GM18870 (cell line): Measurements from ENCODE around the gene CFAP45.
"Not testable (repeated sequence)": the region's sequence is repeated elsewhere in the genome, so short reads cannot be mapped to it uniquely, and the experiment has no call there.

Experiments
- ATAC-seq: cut with Tn5 transposase; IDR thresholded peaks from one replicate; pipeline ENCODE4 v1.9.1; 2021; ENCODE audit warnings: moderate library complexity; ENCODE audit not compliant: unreplicated experiment

Gene CFAP45

DNA sequence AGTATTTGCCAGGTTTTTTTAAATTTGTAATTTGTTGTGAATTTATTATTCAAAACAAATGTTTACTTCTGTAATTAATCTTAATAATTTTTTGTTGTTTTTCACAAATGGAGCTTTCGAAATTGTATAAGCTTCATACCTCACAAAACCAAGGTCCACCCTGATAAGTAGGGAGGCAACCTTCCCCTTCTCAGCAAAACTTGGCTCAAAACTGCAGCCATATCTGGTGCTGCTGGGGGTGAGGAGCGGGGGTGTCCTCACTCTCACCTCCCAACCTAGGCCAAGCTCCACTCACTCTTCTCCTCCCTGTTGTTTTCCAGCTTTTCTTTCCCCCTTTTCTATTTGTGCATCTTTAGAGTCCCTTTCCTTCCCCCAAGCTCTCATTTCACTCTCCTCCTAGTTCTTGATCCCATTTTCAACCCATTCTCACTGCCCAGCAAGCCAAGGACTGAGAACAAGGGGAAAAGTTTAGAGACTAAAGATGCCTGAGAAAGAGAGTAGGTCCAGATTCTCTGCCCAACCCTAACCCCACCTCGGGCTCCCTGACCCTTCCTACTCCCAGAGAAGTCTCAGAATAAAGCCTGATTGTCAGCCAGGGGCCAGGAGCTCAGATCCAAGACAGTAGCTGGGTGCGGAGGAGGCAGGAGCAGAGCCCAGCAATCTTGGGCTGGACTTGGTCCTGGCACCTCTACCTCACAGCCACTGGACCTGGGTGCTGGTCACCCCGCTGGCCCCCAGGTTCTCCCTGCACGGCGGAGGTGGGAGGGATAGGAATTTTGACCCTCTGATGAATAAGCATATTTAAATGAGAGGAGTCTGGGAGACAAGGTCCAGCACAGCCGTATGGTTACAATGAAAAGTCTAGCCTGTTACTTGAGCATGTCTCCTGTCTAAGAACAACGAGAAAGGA, 8.3 kb upstream of the CFAP45 start:
- ATAC-seq, result no peak

DNA sequence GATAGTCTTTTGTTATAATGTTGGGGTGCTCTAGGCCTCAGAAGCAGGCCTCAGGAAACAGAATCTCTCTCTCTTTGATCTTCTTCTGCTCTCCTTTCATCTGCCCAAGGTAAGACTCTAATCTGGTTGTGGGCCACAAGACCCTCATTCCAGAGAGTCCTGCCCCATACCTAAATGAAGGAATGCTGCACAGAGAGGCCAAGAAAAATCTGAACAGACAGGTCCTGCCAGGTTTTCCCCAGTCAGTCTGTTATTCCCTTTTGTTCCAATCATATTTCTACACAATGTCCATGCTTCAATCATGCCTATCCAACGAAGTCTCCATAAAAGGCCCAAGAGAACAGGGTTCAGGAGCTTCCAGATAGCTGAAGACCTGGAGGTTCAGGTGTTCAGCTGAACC, 7.0 kb upstream of the CFAP45 start:
- ATAC-seq, result no peak

DNA sequence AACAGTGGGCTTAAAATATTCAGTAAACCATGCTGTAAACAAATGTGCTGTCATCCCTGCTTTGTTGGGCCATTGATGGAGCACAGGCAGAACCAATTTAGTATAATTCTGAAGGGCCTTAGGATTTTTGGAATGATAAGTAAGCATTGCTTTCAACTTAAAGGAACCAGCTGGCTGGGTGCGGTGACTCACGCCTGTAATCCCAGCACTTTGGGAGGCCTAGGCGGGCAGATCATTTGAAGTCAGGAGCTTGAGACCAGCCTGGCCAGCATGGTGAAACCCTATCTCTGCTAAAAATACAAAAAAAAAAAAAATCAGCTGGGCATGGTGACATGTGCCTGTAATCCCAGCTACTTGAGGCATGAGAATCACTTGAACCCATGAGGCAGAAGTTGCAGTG, 4.1 kb upstream of the CFAP45 start:
- ATAC-seq, result not testable (repeated sequence)

DNA sequence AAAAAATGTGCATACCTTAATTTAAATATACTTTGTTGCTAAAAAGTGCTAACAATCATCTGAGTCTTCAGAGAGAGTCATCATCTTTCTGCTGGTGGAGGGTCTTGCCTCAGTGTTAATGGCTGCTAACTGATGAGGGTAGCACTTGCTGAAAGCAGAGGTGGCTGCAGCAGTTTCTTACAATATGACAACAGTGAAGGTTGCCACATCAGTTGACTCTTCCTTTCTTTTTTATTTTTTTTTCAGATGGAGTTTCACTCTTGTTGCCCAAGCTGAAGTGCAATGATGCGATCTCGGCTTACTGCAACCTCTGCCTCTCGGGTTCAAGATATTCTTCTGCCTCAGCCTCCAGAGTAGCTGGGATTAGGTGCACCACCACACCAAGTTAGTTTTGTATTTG, 2.6 kb upstream of the CFAP45 start:
- no peak for ATAC-seq

DNA sequence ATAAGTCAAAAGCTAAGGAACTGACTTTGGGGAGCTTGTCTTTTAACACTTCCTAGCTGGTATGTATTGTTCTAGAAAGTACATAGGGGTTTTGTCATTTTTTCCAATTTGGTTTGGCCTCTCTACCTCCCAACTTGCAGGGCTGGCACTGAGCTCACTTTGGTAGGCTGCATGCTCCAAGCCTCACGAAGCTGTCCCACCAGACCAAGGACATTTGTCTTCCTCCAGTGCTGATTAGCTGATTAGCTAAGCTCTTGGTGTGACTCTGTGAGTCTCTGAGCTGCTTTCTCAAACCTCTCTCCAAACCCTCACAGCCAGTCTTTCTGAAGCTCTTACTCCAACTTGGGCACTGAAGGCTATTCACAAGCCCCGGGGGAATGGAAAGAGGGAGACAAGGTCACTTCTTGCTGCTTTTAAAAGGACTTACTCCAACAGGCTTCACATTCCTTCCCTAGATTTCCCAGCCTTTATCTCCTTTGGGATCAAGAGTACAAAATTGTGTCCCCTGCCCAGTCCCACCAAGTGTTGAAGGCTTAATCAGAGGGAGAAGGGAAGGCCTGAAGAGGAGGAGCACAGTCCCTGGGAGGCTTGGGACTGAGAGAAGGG, 893 bp upstream of the CFAP45 start:
- ATAC-seq, result no peak

DNA sequence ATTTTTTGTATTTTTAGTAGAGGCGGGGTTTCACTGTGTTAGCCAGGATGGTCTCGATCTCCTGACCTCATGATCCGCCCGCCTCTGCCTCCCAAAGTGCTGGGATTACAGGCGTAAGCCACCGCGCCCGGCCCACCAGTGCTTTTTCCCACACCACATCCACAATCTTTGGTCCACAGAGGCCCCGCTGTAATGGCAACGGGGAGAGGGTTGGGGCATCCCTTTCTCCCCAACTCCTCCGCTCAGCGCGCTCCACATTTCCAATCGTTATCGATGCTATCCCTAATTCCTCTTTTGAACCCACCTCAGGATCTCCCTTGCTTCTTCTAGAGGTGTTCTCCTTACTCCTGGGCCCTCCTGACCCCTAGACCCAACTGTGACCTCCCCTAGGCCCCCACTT, 331 bp downstream of the CFAP45 start:
- not testable (repeated sequence) for ATAC-seq

DNA sequence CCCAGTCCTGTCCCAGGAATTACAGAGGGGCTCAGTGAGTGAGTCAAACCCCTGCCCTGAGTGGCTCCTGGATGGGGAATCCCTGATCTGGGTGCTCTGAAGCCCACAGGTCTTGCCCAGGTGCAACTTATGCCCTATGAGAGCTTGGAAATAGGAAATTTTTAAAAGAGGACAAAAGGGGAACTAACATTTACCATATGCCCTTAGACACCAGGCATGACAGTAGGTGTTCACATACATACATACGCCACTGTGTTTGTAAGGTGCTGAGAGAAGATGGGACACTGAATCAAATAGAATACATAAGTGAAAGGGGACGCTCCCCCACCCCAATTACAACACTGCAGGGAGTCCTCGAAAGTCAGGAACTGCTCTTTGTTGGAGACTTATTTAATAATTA, 1.4 kb downstream of the CFAP45 start:
- no peak for ATAC-seq

DNA sequence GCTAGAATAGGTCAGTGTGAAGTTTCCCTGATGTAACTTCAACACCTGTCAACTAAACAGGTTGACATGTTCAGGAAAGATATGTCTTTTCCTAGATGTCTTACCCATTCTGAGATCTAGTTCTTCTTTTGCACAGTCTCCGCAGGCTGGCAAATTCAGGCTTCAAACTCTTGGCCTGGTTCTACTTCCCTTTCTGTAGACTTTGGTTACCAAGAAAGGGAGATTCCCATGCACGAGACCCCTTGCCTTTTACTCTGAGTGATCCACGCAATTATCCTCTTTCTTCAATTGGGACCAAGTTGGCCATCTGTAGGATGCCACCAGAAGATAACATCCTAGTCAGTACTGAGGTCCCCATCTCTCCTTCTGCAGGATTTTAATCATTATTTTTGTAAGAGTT, 2.0 kb downstream of the CFAP45 start:
- no peak for ATAC-seq

DNA sequence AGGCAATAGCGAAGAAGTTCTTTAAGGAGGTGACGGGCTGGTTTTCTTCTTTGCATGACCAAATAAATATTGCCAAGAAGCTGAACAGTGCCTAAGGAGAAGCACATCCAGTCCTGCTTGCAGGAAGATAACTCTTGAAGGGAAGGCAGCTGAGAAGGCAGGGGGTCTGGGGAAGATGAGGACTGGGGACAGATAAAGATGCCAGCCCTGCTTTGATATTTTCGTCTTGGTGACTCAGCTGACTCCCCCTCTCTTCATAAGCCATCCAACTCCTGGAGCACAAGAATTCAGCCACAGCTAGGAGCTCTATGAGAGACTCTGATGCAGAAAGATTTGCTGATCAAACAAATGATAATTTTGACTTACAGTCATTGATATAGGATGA, 3.4 kb downstream of the CFAP45 start:
- no peak for ATAC-seq

DNA sequence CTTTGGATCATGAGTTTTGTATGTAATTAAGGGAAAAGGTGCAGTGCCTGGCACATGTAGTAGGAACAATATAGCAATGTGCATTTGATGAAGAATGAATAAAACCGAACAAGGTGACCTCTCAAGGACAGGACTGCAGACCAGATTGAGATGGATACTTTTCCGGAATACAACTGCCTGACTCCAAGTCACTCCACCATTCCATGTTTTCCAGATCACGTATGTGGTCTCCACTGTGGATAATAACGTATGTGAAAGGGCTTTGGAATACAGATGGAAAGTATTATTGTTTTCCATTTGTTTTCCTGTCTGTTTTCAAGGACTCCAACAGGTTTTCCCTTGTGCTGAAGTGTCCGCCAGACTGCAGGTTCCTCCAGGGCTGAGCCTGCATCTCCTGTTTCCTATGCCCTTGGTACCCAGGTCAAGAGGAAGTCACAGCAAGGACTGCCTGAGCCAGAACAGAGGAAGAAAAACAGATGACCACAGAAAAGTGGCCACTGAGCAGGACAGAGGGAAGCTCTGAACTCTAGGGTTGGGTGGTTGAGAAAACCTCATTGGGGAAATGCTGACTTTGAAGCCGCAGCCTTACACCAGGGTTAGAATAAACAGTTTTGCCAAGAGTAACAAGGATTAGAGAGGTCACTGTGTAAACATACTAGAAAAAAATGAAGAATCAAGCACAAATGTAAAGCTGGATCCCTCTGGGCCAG, 4.0 kb downstream of the CFAP45 start:
- ATAC-seq, result no peak

DNA sequence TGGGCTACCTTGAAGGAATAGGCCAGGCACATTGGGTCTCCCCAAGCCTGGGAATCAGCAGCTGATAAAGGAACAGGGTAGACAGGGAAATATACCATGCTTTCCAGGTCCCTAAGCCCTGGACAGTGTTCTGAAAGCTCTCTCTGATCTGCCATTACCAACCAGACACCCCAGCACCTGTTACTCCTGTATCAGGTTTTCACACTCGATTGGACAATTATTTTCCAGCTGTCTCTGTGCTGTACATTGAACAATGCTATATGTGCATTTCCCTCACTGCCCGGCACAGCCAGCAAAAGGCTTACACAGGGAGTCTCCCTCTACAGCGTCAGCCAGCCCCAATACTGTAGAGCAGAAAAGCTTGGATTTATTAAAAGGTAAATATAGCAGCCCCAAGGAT, 4.7 kb downstream of the CFAP45 start:
- no peak for ATAC-seq

DNA sequence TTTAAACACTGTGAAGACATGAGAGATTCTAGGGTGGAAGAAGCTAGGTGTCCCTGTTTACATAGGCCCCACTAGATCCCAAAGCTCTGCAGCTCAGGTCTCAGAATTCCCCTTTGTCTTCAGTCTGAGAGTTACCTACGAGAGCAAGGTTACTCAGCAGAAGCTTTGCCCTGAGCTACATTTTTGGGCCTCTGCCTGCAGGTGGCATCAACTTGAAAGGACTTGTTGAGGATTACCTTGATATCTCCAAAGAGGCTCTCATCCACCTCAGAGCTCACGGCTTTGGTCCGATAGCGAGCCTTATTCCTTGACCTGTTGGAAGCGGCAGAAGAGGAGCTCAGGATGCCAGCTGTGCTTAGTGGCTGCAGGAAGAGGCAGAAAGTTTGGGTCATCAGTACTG, 7.0 kb downstream of the CFAP45 start:
- no peak for ATAC-seq

DNA sequence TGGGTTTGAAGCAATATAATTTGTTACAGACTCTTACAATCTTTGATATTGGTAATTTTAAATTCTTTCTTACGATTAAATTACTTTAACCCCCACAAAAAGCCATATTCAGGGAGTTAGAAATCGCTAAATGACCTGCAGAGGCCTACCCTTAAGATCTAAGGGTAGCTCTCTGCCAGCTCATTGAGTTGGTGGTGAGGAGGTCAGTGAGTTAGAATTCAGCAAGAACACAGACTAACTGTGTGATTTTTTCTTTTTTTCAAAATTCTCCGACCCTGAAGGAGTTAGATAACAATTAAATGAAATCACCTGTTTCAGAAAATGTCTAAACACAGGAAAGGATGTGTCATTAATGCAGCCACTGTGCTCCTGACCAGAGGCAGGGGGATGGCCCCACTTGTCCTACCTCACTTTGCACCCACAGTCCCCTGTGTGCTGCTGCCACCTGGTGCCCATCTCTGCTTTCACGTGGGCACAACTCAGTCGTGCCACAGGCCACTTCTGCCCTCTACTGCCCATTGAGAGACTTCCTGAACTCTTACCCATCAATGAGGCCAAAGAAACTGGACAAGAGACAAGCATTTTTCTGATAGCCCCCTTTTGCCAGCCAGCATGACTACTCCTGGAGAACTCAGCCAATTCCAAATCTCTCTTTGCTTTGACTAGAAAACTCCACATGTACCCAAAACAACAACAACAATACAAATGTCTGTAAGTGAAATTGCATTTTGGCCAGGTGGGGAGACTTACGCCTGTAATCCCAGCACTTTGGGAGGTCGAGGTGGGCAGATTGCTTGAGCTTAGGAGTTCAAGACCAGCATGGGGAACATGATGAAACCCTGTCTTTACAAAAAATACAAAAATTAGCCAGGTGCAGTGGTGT, 8.4 kb downstream of the CFAP45 start:
- ATAC-seq, result peak; percentile 42

DNA sequence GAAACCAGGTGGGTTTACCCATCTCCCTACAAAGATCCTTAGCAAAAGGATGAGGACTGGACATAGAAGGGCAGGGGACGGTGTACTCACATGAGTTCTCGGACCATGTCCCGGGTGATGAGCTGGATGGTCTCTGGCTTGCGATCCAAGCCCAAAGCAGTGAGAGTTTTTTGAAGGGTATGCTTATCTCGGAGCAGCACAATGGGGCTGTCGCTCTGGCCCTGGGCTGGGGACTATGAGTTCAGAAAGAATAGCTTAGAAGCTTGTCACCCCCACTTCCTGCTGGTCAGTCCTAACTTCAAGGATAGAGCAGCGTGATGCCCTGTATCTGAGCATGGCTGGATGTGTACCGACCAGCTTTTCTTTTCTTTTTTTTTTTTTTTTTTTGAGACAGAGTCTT, 9.6 kb downstream of the CFAP45 start:
- ATAC-seq, result no peak

DNA sequence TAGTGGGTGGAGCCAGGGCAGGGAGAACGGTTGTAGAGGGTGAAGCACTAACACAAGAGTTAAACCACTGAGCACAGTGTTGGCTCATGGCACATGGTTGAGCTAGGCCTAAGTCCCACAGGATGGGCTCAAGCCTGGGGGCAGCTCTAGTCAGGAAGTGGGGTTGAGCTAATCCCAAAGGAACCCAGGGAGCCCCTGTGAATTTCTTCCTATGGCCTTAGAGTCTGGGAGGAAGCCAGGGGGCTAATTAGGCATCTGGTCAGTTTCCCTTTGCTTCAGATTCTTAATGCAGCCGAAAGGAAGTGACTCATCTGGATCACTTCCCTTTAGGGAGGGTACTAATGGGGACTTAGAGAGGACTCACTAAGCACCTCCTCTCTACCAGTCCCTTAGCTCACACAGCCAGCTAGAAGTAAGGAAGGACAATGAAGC, 10.1 kb downstream of the CFAP45 start:
- ATAC-seq, result peak; percentile 94

DNA sequence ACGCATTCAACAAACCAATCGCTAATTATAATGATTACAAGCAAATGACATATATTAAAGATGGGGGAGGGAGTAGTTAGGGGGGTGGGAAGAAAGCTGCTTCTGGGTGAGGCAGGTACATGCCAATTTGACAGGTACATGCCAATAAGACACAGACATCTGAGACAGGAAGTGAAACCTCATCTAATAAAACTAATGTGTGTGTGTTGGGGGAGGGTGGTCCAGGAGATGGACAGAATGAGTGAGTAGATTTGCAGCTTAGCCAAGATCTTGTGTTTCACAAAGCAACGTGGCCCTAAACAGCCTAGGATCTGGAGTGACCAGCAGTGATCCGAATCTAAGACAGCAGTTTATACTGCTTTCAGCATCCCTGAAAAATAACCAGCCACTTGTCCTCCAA, 10.8 kb downstream of the CFAP45 start:
- no peak for ATAC-seq

DNA sequence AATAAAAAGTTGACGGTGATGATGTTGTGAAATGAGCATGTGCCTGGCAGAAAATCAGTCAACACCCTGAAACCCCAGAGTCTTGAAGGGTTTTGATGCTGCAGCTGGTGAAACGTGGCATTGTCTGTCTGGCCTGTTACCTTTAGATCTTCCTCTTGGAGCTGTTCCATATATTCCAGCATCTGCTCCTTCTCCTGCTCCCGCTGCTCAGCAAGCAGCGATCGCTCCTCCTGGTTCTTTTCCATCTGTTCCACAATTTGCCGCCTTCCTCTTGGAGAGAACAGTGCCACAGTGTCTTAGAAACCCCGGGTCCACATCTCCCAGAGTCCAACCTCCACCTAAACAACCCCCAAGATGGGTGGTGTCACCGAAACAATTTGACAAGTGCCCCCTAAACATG, 15.7 kb downstream of the CFAP45 start:
- ATAC-seq, result no peak

DNA sequence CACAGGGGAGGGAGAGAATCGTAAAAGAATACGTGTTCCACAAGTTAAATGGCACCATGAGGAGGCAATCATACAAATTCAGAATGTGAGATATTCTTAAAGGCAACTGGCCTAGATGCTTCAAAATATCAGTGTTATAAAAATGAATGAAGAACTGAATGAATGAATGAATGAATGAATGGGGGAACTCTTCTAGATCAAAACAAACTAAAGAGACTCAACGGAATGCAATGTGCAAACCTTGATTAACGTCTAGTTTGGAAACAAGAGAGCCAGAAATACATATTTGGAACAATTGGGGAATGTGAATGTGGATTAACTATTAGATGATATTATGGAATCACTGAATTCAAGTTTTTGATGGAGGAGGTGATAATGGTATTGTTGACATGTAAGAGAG, 16.8 kb downstream of the CFAP45 start:
- ATAC-seq, result no peak

DNA sequence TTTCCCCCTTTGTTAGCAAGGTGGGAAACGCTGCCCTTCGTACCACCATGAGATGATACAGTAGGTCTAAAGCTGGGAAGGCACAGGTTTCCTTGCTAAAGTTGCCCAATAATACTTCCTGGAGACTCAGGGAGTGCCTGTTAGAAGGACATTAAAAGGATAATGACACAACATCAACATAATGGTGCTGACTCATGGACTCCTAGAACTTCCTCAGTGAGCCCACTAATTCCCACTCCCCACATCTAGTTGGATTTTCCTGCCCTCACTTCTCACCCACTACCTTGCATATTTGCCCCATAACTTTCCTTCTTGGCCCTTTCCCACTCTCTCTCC, 17.5 kb downstream of the CFAP45 start:
- no peak for ATAC-seq

DNA sequence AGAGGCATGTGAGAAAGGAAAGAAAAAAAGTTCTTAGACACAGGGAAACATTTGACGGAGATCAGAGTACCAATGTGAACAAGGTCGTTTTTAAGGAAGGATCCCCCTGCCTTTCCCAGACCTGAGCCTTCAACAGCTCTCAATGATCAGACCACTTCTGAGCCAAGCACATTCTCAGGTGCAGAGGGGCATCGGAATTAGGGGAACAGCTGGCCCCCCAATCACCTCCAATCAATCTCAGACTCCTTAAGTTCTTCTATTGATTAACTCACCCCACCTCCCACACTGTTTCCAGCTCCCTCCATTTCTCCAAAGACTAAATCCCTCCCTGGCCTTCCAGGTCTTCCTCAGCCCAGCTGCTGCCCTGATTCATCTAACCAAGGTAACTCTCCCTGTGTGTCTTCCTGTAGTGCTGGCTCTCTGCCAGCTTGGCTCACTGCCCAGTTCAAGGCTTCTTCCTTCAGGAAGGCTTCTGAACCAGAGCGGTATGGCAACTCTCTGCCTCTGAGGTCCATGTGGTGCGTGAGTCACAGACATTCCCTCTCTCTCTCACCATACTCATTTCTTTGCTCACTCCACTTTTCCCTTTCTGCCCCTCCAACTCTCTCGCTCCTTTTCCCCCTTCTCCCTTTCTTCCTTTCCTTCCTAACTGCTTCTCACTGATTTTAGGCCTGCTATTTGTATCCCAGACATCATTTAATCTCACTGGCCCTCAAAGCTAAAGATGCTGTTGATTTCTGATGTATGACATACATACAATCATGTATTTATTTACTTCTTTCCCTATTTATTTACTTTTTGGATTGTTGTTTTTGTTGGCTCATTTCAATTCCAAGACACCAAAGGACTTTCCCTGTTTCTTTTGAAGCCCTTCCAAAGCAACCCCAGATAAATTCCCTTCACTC, 18.1 kb downstream of the CFAP45 start:
- ATAC-seq, result no peak
